Muscle layer of colon (tissue), 2 donors: ENCODE data around the gene CTAG2.

Experiments
- H3K27ac ChIP-seq: one replicate; pipeline ENCODE4 v1.7.0; 2013; ENCODE audit warnings: low read depth, mild to moderate bottlenecking, low read length, moderate library complexity
- H3K27me3 ChIP-seq, 2 donors: one replicate each; pipeline ENCODE4 v1.7.0; 2013; ENCODE audit warnings: low read length in 2 of 2, mild to moderate bottlenecking in 2 of 2; ENCODE audit not compliant: insufficient read depth in 2 of 2, control insufficient read depth in 1 of 2
- H3K36me3 ChIP-seq: one replicate; pipeline ENCODE4 v1.7.0; 2013; ENCODE audit warnings: mild to moderate bottlenecking, low read length; ENCODE audit not compliant: insufficient read depth
- H3K4me1 ChIP-seq: one replicate; pipeline ENCODE4 v1.7.0; 2013; ENCODE audit warnings: mild to moderate bottlenecking, low read length; ENCODE audit not compliant: insufficient read depth
- H3K4me3 ChIP-seq, 2 donors: one replicate each; pipeline ENCODE4 v1.7.0; 2013; ENCODE audit warnings: low read length in 2 of 2, low read depth in 1 of 2, mild to moderate bottlenecking in 1 of 2, moderate library complexity in 1 of 2
- H3K9ac ChIP-seq: one replicate; pipeline ENCODE4 v1.7.0; 2013; ENCODE audit warnings: low read length
- H3K9me3 ChIP-seq: one replicate; pipeline ENCODE4 v1.7.0; 2013; ENCODE audit warnings: mild to moderate bottlenecking, low read length
- donor health status: abdominal sarcoma.
- donor health status: Adenocarcinoma of cecum.

The CTAG2 gene

DNA sequence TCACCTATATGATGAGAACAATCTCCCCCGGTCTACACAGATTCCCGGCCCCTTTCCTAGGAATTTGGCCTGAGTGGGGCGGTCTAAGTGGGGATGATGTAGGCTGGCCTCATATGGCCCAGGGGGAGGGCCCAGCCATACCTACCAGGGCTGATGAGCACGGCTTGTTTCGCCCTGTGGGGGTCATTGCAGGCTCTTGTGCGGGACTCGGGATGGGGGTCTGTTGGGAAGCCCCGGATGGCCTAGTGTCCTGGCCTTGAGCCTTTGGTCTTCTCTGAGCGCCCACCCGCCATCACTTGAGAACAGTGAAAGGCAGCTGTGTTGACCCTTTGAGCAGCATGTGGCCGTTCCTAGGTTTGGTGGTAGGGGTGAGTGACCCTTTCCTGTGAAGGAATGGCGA lies 4.8 kb upstream of the CTAG2 start:
- Histone ChIP-seq H3K36me3 (no peaks in the 10 kb centered on the region), H3K4me1 (no peaks in the 10 kb centered on the region), H3K9ac (no peak overlapping the region), H3K27ac (no peak overlapping the region), H3K9me3 (no peaks in the 10 kb centered on the region), H3K27me3 (peaks cover 0 to 4% of the 10 kb centered on the region in 2 donors), H3K4me3 (no peak overlapping the region)

- Histone ChIP-seq H3K4me3 (no peak overlapping the region), H3K36me3 (no peaks in the 10 kb centered on the region), H3K27ac (no peak overlapping the region)
These were observed 3.9 kb upstream of the CTAG2 start for GRCh38 chrX:154657226-154657805.

DNA sequence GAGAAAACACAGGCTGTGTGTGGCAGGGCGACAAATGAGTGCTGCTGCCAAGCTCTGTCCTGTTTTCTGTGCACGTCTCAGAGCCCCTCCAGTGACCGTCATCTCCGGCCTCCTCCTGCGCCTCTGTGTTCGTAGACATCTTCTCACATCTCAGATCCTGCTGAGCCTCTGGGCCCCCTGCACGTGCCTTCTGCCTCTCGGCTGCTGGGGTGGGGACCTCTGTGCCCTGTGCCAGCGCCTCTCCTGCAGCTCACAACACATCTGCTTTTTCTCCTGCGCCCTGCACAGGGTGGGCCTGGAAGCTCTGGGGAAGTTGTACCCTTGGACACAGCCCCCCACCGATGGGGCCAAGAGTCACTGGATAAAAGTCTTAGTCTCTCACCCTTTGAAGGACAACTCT lies 2.4 kb upstream of the CTAG2 start:
- H3K36me3 ChIP-seq = no peaks in the 10 kb centered on the region
- no peaks in the 10 kb centered on the region for H3K9me3 ChIP-seq
- no peak overlapping the region for H3K9ac ChIP-seq
- H3K27me3 ChIP-seq = peaks cover 0 to 4% of the 10 kb centered on the region in 2 donors
- no peak overlapping the region for H3K4me3 ChIP-seq
- no peaks in the 10 kb centered on the region for H3K4me1 ChIP-seq
- no peak overlapping the region for H3K27ac ChIP-seq

More at GRCh38 chrX:154657226-154657805, 3.9 kb upstream of the CTAG2 start:
- H3K27me3 ChIP-seq = peaks cover 0 to 4% of the 10 kb centered on the region in 2 donors
- H3K4me1 ChIP-seq = no peaks in the 10 kb centered on the region
- H3K9me3 ChIP-seq = no peaks in the 10 kb centered on the region
- H3K9ac ChIP-seq = no peak overlapping the region

- Histone ChIP-seq H3K4me3 (no peak overlapping the region), H3K9me3 (no peaks in the 10 kb centered on the region), H3K4me1 (no peaks in the 10 kb centered on the region), H3K27me3 (peaks cover 0 to 4% of the 10 kb centered on the region in 2 donors), H3K9ac (no peak overlapping the region), H3K36me3 (no peaks in the 10 kb centered on the region), H3K27ac (no peak overlapping the region)
These were observed 2.0 kb upstream of the CTAG2 start for GRCh38 chrX:154655346-154655745.

- H3K27ac ChIP-seq = no peak overlapping the region
- H3K27me3 ChIP-seq = peaks cover 0 to 4% of the 10 kb centered on the region in 2 donors
- no peaks in the 10 kb centered on the region for H3K36me3 ChIP-seq
- H3K4me3 ChIP-seq = no peak overlapping the region
- H3K4me1 ChIP-seq = no peaks in the 10 kb centered on the region
- H3K9ac ChIP-seq = no peak overlapping the region
- no peaks in the 10 kb centered on the region for H3K9me3 ChIP-seq
These were observed 1.5 kb upstream of the CTAG2 start for GRCh38 chrX:154654925-154655324.

DNA sequence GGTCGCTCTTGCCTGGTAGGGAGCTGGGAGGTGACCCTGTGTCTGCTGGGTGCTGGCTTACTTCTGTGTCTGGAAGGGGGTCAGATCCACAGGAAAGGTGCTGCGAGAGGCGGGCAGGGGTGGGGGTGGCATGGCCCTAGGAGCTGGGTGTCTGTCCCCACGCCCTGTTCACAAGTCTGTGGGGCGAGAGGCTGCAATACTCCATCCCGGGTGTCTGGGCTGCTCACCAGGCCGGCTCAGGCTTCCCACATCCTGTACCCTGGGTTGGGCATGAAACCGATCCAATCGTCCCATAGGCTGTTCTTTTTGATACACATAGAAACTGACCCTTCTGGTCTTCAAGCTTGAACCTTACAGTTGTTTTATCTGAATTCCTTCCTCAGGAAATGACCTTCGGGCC lies 993 bp upstream of the CTAG2 start:
- Histone ChIP-seq H3K9ac (no peak overlapping the region), H3K36me3 (no peaks in the 10 kb centered on the region), H3K9me3 (no peaks in the 10 kb centered on the region), H3K4me1 (no peaks in the 10 kb centered on the region), H3K4me3 (no peak overlapping the region), H3K27ac (no peak overlapping the region), H3K27me3 (peaks cover 0 to 4% of the 10 kb centered on the region in 2 donors)

GRCh38 chrX:154653048-154653401 lies 354 bp downstream of the CTAG2 start:
- Histone ChIP-seq H3K27ac (no peak overlapping the region), H3K9ac (no peak overlapping the region), H3K27me3 (peaks cover 0 to under 1% of the 10 kb centered on the region in 2 donors), H3K4me3 (no peak overlapping the region), H3K9me3 (no peaks in the 10 kb centered on the region), H3K4me1 (no peaks in the 10 kb centered on the region), H3K36me3 (no peaks in the 10 kb centered on the region)

- no peak overlapping the region for H3K4me3 ChIP-seq
- no peaks in the 10 kb centered on the region for H3K9me3 ChIP-seq
- H3K27me3 ChIP-seq = no peaks in the 10 kb centered on the region
- no peaks in the 10 kb centered on the region for H3K36me3 ChIP-seq
- H3K9ac ChIP-seq = no peak overlapping the region
- no peak overlapping the region for H3K27ac ChIP-seq
- no peaks in the 10 kb centered on the region for H3K4me1 ChIP-seq
These were observed 900 bp downstream of the CTAG2 start for GRCh38 chrX:154652311-154653047.

- Histone ChIP-seq H3K36me3 (no peaks in the 10 kb centered on the region), H3K9me3 (no peaks in the 10 kb centered on the region), H3K9ac (no peak overlapping the region), H3K4me1 (no peaks in the 10 kb centered on the region), H3K4me3 (no peak overlapping the region), H3K27ac (no peak overlapping the region), H3K27me3 (no peaks in the 10 kb centered on the region)
These were observed 3.2 kb downstream of the CTAG2 start for GRCh38 chrX:154650221-154650510.

DNA sequence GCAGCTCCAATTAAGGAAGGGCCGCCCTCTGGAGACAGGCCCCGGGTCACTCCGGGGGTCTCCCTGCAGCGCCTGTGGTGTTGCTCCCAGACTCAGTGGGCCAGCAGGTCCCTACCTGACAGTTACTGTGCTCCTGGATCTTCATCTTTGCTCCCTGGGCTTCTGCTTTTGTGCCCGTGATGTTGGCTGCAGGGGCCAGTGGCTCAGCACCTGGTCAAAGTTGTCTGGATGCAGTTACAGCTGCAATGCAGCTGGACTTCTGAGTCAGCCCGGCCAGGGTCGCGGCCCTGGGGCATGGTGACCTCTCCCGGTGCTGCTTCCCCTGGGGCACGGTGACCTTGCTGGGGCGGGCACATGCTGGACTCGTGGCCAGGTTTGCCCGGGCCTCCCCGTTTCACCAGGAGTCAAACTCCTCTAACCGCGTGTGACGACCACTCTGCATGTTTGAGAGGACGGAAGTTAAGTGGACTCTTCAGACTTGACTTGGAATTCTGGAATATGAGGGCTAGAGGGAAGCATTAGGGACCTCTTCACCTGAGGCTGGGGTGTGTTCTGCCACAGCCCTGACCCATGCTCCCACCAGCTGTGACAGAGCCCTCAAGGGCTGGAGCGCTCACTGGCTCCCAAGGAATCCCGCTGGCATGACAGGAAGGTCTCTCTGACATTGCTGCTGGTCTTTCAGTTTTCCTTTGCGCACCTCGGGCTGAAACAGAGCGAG lies 3.7 kb downstream of the CTAG2 start:
- no peaks in the 10 kb centered on the region for H3K36me3 ChIP-seq
- no peaks in the 10 kb centered on the region for H3K9me3 ChIP-seq
- H3K27ac ChIP-seq = no peak overlapping the region
- no peaks in the 10 kb centered on the region for H3K27me3 ChIP-seq
- H3K4me1 ChIP-seq = no peaks in the 10 kb centered on the region
- H3K4me3 ChIP-seq = no peak overlapping the region
- H3K9ac ChIP-seq = no peak overlapping the region

- no peaks in the 10 kb centered on the region for H3K9me3 ChIP-seq
- no peak overlapping the region for H3K4me3 ChIP-seq
- no peaks in the 10 kb centered on the region for H3K4me1 ChIP-seq
- H3K36me3 ChIP-seq = no peaks in the 10 kb centered on the region
- H3K9ac ChIP-seq = no peak overlapping the region
- H3K27ac ChIP-seq = no peak overlapping the region
- H3K27me3 ChIP-seq = no peaks in the 10 kb centered on the region
These were observed 4.4 kb downstream of the CTAG2 start for GRCh38 chrX:154648931-154649330.
